HG03039 (cell line): ENCODE measurements around the gene WDR38.

ENCODE experiments used
- ATAC-seq: cut with Tn5 transposase; IDR thresholded peaks from one replicate; pipeline ENCODE4 v1.9.1; 2021; ENCODE audit warnings: mild to moderate bottlenecking, moderate library complexity; ENCODE audit not compliant: unreplicated experiment

Gene WDR38, protein sequence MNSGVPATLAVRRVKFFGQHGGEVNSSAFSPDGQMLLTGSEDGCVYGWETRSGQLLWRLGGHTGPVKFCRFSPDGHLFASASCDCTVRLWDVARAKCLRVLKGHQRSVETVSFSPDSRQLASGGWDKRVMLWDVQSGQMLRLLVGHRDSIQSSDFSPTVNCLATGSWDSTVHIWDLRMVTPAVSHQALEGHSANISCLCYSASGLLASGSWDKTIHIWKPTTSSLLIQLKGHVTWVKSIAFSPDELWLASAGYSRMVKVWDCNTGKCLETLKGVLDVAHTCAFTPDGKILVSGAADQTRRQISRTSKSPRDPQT

GRCh38 chr9:124852829-124853531 is at the start of gene WDR38:
Gene WDR38, plus strand, starts transcription at chr9:124853460. Its CDS starts 72 bp downstream, at chr9:124853532.
- peak; percentile 56 for ATAC-seq

DNA sequence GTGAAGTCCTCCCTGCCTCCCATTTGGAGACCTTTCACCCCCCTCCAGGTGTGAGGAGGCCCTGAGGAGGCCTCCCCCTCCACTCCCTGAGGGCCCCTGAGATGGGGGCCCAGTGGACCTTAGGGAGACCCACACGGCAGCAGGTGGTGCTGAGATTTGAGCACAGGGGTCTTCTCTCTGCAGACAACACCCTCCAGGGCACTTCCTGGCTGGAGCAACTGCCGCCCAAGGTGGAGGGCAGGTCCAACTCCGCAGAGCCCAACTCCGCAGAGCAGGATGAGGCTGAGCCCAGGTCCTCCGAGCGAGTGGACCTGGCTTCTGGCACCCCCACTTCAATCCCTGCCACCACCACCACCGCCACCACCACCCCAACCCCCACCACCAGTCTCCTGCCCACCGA is 49.3 kb upstream of the WDR38 start:
- no peak for ATAC-seq

DNA sequence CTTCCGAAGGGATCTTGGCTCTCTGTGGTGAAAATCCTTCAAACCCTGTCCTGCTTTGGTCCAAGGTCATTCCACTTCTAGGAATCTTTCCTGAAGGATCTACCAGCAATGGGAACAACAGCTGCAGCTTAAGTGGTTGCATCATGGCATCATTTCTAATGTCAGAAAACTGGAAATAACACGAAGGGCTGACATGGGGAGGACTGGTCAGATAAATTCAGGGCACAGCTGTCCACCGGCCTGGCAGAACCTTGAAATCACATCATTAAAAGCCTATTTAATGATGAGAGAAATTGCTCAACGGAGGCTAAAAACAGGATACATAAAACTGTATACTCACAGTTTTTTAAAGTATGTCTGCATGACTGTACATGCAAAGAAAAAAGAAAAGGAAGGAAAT is 48.1 kb upstream of the WDR38 start:
- no peak for ATAC-seq

GRCh38 chr9:124808246-124808956 is 44.9 kb upstream of the WDR38 start:
- no peak for ATAC-seq

- ATAC-seq, result no peak
Measured at GRCh38 chr9:124809211-124809610, 44.0 kb upstream of the WDR38 start.

GRCh38 chr9:124809741-124810500 is 43.3 kb upstream of the WDR38 start:
- no peak for ATAC-seq

GRCh38 chr9:124810663-124811355 is 42.5 kb upstream of the WDR38 start:
- ATAC-seq, result no peak

DNA sequence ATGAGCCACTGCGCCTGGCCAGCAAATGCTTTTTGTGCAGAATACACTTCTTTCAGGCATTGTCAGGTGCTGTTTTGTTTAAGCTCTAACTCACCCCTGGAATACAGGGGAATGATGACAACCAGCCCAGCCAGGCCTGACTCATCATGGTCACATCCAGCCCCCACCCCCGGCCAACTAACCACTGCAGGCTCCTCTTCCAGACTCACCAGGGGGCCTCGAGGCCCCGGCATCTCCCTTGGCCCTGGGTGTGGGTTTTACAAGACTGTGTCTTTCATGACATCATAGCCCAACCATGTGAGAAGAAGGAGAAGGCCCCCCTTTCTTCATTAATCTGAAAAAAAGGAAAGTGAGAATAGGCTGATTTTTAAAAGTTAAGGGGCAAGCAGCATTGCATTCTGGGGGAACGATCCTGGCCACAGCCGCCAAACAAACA is 40.8 kb upstream of the WDR38 start:
- ATAC-seq, result no peak

GRCh38 chr9:124813041-124813440 is 40.2 kb upstream of the WDR38 start:
- ATAC-seq, result no peak

DNA sequence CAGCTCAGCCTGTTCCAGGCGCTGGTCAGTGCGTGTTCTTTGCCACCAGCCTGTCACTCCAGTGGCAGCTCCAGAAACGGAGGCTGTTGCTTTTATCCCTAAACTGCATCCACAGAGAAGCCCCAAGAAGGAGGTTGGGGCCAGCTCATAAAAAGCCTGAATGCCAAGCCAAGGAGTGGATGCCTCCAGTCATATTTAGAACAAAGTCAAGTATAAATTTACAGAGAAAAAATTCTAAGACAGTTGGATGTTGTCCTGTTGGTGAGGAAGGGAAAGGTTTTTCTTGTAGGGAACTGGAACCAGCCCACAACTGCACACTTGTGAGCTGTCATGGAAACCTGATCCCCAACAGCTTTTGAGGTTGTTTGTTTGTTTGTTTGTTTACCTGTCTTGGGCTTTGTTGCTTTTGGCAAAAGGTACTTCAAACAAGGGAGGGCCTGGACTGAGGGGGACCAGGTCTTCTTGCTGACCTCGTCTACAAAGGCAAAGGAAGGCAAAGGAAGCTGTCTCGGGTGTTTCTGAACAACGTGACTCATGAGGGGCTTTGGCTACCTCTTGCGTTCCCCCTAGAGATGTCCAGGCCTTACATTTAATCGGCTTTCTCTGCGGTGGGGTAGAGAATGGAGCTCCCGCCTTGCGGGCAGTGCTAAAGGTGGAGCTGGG is 39.6 kb upstream of the WDR38 start:
- no peak for ATAC-seq

- no peak for ATAC-seq
Measured at GRCh38 chr9:124814164-124814535, 39.1 kb upstream of the WDR38 start.

GRCh38 chr9:124815601-124816000 is 37.7 kb upstream of the WDR38 start:
- no peak for ATAC-seq

DNA sequence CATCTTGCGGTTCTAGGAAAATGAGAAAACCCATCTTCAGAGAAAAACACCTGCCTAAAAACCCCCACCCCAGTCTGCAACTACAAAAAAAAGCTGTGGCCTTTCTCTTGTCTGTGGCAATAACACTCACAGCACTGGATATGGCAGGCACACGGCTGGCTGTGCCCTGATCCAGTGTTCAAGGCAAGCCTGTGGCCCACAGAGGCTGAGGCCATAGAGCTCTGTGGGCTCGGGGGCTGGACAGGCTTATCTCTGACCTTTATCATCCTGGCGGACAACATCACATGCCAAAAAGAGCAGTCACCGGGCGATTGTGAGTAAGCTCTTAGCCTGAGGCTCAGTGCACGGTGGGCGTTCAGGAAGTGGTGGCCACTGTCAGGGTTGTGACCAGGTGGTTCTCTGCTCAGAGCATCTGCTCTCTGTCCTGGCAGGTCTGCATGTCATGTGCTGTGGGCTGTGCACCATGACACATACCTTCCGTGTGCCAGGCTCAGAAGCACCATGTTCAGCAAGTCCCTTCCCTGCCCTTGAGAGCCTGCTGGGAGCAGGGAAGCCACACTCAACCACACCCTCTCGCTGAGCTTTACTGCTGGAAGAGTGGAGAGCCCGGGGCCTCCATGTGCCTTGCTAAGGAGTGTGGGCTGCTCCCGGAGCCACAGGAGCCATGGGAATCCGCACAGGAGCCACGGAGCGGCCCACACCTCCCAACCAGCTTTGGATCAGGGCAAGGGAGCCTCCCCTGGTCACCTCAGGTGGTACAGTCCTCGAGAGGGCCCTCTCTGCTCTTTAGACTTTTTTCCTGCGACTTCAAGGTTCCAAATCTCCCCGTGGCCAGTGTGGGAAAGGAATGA is 34.6 kb upstream of the WDR38 start:
- ATAC-seq, result no peak

DNA sequence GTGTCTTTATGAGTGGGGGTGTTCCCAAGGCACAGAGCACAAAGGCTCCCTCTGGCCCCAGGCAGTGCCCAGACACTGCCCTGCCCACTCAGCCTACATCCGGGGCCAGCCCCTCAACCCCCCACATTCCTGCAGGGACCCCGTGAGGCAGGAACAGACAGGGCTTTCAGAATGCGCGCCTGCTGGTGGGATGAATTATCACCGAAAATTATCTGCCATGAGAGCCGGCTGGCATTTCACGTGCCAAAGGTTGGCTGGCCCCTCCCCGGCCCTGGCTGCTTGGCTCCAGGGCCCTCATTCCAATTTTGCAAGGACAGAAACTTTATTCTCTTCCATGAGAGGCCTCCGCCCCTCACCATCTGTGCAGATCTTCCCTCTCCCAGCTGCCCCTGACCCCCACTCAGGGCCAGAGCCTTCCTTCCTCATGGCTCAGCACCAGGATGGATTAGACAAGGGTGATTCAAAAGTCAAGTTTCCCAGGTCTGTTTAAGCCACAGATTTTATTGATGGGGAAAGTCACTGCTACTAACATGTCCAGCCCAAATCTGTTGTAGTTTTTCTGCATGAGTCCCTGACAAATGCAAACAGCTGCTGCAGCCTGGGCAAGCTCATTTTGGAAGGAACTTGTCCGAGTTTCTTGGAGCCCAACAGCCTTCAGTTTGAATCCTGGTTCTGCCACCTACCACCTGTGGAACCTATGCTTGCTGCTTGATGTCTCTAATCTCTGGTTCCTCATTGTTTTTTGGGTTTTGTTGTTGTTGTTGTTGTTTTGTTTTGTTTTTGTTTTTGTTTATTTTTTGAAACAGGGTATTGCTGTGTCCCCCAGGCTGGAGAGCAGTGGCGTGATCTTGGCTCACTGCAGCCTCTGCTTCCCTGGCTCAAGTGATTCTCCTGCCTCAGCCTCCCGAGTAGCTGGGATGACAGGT is 32.3 kb upstream of the WDR38 start:
- ATAC-seq, result no peak

GRCh38 chr9:124828489-124829333 is 24.5 kb upstream of the WDR38 start:
- no peak for ATAC-seq

DNA sequence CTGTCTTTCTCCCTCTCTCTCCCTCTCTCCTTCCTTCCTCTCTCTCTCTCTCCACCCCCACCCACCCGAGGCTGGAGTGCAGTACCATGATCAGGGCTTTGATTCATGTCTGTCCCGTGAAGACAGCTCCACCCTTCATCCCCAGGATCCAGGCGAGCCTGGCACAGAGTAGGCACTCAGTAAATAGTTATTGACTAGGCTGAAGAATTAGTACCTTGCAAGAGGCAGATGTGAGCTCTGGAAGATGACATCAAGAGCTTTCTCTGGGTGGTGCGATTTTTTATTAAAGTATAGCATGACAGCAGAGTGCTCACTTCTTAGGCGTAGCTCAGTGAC is 24.0 kb upstream of the WDR38 start:
- no peak for ATAC-seq

GRCh38 chr9:124830593-124830992 is 22.7 kb upstream of the WDR38 start:
- no peak for ATAC-seq
